ENCODE data around the gene CEMIP.

GRCh38 chr15:80775338-80775737, 3.8 kb upstream of the CEMIP start:
- TF ChIP-seq CTCF (IDR thresholded peaks at IDR 0.05; ENCODE audit: insufficient read depth, low read length, poor library complexity, severe bottlenecking) (no peak), EZH2phosphoT487 (conservative IDR thresholded peaks at IDR 0.05; ENCODE audit: low read length) (no peak)

All from SU-DHL-6 (cell line).